Measurements from ENCODE around the gene MRPL2.

GRCh38 chr6:43060755-43061633 is 1.8 kb upstream of the MRPL2 start:
- TF ChIP-seq POLR2A (IDR thresholded peaks at IDR 0.05; ENCODE audit: low read depth, low read length) (no peak), POLR2AphosphoS5 (IDR thresholded peaks at IDR 0.05; ENCODE audit: low read depth, low read length) (no peak), SPI1 (IDR thresholded peaks at IDR 0.05; ENCODE audit: low read depth, low read length) (no peak)

All from GM12891 (cell line).